NCI-H1092 (cell line): ENCODE measurements around the gene MCF2L2.

Source experiments
- DNase-seq: peaks from one replicate; lab custom pipeline; 2025; lab: John Stamatoyannopoulos, UW

The MCF2L2 gene

DNA sequence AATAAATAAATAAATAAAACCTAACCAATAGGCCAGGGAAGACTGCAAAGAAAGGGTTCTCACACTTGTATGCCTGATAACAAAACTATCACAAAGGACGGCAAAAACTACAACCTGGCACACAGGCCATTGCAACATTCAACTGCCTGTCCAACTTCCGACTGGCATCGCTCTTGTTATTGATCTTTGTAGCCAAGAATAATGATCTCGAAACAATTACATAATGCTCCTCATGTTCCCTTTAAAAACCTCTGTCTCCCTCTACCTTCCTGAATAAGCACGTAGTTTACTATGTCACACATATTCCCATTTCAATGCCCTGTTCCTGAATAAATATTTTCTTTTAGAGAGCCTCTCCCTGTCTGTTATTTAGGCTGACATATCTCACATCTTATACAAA, 101.1 kb downstream of the MCF2L2 start:
- DNase-seq, result no peak

DNA sequence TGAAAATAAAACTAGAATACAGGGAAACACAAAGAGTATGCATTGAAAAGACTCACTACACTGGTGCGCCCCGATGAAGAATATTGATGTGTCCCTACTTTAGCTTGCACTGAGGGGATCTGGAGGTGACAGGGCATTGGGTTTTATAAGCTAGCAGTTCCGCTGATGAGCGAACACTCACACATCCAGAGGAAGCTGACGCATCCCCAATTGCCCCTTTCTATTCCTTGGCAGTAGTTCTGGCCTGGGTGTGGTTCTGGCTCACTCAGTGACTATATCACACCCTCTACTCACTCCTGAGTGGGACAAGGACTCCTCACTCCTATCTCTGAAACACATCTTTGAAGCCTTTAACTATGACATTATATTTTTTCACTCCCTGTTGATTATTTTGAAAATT, 104.3 kb downstream of the MCF2L2 start:
- no peak for DNase-seq

DNA sequence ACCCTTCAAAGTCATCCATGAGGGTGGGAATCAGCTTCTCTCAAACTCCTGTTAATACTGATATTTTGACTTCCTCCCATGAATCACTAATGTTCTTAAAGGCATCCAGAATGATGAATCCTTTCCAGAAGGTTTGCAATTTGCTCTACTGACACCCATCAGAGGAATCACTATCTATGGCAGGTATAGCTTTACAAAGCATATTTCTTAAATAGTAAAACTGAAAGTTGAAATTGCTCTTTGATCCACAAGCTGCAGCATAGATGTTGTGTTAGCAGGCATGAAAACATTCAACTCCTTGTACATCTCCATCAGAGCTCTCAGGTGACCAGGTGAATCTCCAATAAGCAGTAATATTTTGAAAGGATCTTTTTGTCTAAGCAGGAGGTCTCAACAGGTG, 109.0 kb downstream of the MCF2L2 start:
- DNase-seq, result no peak

DNA sequence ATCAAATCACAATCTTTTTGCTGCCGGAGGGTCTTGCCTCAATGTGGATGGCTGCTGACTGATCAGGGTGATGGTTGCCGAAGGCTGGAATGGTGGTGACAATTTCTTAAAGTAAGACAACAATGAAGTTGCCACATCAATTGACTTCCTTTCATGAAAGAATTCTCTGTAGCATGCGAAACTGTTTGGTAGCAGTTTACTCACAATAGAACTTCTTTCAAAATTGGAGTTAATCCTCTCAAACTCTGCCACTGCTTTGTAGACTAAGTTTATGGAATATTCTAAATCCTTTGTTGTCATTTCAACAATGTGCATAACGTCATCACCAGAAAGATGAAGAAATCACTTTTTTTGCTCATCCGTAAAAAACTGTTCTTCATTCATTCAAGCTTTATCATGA, 109.5 kb downstream of the MCF2L2 start:
- DNase-seq, result no peak

DNA sequence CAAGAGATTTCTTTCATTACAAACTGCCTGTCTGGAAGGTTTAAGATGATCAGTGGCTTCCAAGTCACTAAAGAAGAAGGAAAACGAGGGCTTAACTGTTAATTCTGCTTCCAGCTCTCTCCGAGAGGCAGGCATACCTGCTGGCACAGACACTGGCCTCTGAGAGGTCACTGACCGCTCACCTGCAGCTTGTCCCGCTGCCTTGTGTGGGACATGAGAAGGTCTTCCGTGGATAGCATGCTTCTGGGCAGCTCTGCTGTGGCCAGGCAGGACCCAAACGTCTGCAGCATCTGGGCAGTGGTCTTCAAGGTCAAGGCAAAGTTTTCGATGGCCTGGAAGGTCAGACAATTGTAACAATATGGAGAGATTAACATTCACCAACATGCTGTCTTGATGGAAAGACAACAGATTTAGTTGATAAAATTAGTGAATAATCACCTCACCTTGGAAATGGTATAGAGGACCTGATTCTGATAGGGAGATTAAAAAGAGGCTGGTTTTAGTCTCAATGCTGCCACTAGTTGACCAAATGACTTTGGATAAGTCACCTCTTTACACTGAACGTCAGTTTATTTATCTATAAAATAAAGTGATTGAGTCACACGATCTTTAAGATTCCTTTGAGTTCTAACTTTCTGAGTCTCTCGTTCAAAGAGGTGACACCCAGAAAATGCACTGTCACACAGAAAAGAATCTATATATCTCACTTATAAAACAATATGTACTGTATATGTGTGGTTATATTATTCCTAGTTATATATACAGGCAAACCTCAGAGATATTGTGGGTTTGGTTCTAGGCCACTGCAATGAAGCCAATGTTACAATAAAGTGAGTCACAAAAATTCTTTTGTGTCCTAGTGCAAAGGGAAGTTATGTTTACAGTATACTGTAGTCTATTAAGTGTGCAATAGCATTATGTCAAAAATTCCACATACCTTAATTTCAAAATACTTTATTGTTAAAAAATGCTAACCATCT, 110.2 kb downstream of the MCF2L2 start:
- no peak for DNase-seq

DNA sequence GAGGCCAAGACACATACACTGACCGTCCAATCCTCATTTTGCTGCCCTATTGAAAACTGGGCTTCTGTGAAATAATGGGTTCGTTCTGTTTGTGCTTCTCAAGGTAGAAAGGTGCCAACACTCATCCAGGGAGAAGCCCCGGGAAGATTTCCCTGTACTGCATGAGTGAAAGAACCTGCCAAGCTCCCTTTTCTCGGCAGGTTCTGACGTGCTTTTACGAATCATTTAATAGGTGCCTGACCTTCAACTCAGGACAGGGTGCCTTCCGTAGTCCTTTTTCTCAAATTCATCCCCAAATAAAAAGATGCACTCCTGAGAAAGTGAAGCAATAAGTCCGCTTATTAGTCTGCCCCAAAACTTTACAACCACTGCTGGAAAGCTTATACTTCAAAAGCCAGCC, 111.1 kb downstream of the MCF2L2 start:
- DNase-seq, result no peak

DNA sequence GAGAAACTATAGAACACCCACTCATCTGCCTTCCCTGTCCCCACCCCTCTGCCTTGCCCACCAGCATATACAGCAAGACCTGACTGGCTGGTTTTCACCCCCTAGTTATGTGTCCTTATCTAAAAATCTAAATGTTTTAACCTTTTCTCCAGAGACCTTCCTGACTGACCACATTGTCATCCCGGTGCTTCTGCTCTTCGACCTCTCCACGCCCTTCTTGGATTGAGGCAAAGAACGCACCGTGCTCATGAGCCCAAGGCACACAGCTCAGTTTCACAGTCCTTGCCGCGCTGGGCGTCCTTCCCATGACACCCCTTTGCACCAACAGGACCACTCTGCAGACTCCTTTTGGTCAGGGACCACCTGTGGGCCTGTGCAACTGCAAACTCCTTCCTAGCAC, 112.7 kb downstream of the MCF2L2 start:
- no peak for DNase-seq

DNA sequence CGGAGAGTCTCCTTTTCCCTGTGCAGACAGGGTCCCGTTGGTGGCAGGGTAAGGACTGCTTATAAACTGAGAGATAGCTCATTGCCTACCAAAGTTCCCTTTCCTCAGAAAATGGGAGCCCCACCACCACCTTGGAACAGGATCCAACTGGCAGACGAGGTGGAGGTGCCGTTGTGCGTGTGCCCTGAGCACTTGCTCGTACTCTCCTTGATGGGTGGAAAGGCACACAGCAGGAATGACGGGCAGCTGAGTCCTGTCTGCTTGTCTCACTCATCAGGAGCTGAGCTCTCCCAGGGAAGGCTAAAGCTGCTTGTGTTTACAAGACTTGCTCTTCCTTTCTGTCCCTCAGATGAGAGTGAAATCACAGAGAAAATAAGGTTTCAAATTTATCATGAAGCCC, 114.7 kb downstream of the MCF2L2 start:
- no peak for DNase-seq

DNA sequence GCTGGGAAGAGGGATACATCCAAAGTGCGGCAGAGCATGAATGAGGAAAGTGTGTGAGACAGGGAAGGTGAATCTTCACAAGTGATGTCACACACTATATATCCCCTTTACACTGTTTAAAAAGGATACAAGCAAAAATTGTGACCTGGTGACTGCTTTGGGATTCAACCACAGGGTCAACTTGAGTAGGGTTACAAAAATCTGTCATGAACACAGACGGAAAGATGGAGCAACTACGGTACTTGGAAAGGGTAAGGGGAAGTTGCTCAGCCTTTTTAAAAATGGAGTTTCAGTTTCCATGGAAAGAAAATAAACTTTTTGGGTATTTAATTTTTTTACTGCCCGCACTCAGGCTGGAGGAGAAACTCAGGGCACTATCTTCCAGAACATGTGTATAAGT, 115.1 kb downstream of the MCF2L2 start:
- DNase-seq, result no peak

DNA sequence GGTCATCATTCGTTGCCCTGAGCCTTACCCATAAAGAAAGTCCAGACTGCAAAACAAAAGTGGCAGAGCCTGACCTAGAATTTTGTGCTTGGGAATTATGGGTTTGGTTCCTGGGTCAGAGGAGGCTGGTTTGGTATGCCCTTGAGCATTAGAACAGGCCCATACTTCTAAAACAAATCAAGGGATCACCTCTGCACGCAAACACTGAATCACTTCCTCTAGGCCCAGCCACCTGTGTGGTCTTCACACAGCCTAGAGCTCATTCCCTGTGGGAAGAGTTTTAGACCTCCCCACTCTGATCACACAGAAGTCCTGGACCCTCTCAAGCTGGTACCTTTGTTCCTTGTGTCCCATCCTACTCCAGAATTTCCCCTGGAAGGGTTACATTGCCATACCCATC, 116.0 kb downstream of the MCF2L2 start:
- no peak for DNase-seq

DNA sequence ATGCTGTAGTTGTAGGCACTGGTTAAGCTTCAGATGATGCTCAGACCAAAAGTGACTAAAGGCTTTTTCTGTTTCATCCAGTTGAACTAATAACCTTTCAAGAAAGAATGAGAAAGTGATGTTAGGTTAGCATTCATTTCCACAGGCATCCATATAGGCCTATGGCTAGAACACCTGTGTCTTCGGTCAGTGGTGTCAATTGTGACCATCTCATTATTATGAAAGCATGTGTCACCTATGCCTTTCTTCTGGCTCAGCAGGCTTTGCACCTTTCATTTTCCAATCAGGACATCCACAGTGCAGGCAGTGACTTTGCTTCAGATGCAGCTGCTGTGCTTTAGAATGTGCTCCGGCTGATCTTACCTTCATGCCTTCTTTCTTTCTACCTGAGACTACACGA, 117.5 kb downstream of the MCF2L2 start:
- DNase-seq, result no peak

DNA sequence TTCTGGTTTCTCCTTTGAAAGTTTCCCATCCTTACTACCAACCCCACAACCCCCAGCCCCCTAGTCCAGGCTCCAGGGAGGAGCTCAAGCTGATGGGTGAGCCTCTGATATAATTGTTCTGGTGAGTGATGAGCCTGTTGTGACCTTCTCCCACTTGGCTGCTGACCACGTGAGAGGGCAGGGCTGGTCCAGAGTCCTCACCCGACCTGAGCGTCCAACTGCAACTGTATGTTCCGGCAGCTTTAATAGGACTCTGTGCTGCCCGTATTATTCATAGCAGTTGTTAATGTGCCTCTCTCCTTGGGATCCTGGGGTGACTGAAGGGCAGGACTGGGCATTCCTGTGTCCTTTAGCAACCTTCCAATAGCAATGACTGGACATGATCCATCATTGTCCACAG, 119.1 kb downstream of the MCF2L2 start:
- no peak for DNase-seq

DNA sequence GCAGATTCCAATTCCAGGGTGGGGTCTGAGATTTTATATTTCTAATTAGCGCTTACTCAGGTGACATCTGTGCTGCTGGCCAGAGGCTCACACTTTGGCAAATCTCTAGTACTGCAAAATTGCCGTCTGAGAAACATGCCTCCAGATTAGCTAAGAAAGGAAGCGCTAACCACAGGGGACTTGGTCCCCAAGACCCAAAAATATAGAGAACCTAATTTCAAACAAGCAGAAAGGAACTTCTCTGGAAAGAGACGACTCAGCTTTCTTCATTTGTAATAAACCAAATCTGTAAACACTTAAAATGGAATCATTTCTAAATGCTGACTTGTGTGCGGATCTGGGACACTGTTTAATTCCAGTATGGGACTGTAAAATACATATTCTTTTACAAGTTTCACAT, 119.7 kb downstream of the MCF2L2 start:
- DNase-seq, result no peak

DNA sequence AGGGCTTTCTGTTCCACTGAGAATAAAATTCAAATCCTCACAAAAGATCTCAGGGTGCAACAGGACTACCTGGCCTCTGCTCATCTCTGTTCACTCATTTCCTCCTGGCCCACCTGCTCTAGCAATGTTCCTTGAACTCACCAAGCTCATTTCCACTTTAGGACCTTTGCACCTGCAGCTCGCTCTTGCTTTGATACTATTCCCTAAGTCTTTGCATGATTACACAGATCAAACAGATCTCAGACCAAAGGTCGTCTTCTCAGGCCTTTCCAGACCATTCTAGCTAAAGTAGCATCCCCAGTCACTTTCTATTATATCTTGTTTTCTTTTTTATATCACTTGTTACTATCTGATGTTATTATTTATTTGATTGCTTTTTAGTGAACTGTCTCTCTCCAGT, 120.7 kb downstream of the MCF2L2 start:
- DNase-seq, result no peak

DNA sequence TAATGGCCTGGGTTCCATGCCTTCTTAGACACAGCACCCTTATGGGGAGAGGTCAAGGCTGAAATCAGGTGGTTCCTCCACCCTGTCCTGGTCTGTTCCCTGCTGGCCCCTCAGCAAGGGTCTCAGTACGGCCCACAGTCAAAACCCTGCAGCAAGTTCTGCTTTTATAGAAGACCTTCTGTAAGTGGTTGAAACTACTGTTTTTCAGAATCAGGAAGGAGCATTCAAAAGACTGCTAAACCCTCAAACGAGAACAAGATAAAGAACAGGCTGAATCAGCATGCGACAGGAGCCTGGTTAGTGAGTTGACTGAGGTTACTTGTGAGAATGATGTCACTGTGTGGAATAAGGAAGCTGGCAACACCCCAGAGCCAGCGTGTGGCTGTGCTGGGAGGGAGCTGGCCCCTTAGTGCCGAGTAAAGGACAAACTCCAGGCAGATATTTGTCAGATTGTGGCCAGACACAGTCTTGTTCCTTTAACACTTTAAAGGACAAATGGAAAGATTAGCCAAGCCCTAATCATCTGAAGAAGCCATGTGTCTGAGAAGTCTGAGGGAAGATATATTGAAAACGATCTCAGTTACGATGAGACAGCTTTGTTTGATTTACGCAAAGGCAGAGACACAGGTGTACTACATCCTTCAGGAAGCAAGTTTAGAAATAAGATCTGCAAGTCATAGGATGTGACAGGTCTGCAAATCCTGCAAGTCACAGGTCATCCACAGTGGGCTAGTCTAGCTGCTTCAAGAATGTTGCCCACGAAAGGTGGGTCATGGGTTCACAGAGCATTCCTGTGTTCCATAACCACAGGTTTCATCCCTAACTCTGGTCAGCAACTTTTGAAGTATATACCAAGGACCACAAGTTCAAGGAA, 121.4 kb downstream of the MCF2L2 start:
- no peak for DNase-seq

DNA sequence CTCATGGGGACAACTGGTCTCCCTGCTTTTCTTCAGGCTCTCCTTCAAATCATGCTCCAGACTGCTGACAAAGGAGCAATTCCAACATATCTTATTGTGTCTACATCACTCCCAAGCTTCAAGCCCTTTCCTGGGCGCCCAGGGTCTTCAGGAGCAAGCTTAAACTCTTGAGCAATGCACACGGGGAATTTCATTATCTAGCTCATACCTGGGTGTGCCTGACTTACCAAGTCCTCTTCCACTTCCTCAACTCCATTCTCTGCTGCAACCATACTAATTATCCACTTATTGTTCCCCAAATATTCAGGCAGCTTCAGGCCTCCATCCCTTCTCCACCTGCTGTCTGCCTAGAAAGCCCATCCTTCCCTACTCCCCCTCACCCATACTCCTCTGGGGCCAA, 124.7 kb downstream of the MCF2L2 start:
- no peak for DNase-seq

DNA sequence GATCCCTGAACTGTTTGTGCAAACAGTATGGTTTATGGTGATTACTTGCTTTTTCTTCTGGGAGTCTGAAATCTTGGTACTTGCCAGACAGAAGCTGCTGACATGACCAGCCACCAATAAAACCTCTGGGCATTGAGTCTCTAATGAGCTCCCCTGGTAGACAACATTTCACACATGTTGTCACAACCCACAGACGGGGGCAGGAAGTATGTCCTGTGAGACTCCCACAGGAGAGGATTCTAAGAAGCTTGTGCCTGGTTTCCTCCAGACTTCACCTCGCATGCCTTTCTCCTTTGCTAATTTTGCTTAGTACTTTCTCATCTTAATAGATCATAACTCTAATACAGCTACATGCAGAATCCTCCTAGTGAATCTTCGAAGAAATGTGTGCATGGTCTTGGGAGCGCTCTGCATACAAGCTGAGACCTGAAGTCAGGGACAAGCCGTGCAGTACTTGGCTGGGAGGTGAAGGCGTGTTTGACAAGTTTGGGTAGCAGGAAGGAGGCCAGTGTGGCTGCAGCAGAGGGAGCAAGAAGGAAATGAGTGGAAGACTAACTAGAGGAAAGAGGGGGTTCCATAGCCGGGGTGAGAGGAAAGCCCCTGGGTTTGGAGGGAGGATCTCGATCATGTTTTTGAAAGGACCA, 126.4 kb downstream of the MCF2L2 start:
- no peak for DNase-seq

DNA sequence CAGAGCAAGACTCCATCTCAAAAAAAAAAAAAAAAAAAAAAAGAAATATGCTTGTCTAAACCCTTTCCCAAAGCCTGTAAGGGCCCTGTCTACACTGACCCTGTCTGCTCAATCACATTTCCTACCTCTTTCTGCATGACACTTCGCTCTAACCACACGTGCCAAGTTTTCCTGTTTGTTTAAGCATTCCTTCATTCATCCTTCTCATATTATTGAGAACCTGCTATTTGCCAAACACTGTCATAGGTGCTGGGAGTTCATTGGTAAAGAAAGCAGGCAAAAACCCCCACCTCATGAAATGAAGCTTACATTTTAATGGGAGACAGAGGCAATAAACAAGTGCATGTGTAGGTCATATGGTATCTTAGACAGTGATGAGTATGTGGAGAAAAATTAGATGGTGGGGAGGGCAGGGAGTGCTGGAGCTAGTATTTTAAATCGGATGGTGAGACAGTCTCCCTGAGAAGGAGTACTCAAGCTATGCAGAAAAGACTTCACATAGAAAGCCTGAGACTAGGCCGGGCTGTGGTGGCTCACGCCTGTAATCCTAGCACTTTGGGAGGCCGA, 127.3 kb downstream of the MCF2L2 start:
- no peak for DNase-seq

DNA sequence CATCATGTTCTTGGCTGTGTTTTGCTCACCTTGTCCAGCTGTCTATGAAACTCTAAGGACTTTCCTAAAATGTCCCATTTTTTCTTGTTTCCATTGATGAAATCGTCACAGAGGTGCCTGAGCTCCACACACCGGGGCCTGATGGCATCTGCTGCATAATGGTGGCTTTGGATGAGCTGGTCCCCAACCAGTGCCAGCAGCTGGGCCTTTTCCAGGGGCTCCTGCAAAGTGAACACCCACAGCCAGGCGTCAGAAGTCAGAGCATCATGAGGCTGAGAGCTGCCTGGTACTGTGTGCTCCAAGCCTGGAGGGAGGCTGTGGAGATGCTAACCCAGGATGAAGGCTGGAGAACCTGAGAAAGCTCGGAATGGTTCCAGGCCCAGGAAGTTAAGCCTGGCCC, 128.4 kb downstream of the MCF2L2 start:
- no peak for DNase-seq

DNA sequence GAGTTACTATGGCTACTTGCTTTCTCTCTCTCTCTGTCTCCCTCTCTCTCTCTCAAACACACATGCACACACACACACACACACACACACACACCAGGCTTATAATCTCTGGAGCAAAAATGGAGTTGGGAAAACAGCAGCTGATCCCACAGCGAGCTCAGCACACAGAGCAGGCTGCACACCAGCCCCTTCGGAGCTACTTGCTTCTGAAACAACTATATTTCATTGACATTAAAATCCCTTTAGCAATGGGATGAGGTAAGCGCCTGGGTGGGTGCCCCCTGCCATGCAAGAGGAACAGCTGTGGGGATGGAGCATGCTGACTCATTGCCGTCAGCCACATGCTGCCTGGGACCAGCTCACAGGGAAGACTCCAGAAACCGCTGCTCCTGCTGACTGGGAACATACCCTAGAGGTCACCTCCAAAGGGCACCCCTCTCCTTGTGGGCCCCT, 129.7 kb downstream of the MCF2L2 start:
- no peak for DNase-seq

DNA sequence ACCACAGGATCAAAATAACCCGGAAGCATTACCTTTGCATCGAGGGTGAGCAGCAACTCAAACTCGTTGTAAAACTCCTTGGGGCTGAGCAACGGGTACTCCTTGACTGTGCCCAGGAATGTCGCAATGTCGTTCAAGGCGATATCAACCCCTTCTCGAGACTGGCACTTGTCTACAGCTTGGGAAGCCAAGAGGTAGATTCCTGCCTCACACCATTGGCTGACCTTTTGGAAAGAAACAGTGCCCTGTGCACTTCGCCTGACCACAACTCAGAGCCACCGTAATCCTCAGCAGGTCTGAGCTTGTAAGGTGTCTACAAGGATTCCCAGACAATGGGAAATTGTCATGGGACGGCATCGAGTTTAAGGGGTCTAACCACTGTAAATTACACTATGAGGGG, 131.5 kb downstream of the MCF2L2 start:
- DNase-seq, result no peak

DNA sequence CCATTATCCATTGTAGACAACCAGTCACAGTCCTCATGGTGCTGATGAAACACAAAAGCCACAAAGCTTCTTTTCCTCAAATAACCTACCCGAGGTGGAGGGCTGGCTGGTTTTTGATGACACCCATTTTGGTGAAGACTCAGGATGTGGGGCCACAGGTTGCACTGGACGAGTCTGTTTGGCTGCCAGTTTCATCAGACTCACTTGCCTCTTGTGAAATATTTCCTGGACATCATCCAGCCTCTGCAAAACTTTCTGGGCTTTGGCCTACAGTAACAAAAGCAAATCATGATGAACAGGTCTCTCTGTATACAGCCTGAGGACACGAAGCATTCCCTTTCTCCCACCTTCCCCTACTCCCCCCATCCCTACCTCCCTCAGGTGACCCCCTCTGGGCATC, 133.2 kb downstream of the MCF2L2 start:
- DNase-seq, result no peak
